GM19328 (cell line): ENCODE measurements around the gene PIP4K2B.

Source experiments
- ATAC-seq: cut with Tn5 transposase; IDR thresholded peaks from one replicate; pipeline ENCODE4 v1.9.1; 2021; ENCODE audit warnings: mild to moderate bottlenecking, moderate library complexity; ENCODE audit not compliant: unreplicated experiment

PIP4K2B gene

DNA sequence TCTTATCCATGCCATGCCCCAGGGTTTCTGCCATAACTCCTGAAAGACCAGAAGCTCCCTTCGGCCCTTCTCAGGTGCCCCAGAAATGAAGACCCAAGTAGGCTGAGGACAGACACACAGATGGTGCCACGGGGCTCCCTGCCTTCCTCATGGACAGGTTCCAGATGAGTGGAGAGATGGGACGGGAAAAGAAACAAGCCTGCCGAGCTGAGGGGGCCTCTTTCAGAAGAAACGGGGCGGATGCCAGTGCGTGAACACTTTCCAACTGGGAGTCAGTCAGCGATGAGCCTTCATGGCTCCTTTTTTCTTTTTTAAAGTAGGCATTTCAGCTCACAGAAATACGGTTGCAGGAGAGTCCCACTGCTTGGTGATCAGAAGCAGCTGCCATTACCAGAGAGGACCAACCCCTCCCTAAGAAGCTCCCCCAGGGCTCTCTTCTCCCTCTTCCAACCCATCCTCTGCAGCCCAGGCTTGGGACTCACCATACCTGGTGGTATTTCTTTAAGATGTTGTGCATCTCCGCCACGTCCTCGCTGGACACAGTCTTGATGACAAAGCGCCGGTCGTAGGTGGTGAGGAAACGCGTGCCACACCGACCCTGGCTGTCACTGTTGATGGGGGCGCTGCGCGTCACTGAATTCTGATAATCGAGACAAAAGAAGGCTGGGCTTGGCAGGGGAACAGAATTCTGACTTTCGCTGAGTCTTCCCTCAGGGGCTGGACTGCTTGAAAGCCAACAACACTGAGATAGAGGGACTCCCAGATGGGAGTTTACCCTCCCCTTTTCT, 19.2 kb downstream of the PIP4K2B start:
- no peak for ATAC-seq

- ATAC-seq: no peak
Measured at GRCh38 chr17:38777641-38778250, 21.6 kb downstream of the PIP4K2B start.

DNA sequence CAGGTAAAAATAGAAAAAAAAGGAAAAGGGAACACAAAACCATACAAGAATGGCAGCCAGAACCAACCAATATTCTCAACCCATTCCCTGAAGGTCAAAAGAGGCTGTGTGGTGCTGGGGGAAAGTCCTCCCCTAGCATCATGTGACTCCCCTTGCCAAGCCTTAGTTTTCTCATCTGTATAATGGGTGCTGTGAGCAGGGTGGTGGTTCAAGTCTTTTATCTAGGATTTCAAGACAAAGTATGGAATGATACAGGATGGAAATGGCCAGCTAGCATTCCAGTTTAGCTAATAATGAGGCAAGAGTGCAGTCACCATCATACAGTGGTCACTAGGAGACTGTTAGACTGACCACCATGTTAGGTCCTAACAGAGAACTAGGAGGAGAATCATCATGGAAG, 26.1 kb downstream of the PIP4K2B start:
- no peak for ATAC-seq

GRCh38 chr17:38768417-38768816, 30.9 kb downstream of the PIP4K2B start:
- ATAC-seq: no peak

- no peak for ATAC-seq
Measured at GRCh38 chr17:38766341-38766740, 33.0 kb downstream of the PIP4K2B start.

- ATAC-seq: no peak
Measured at GRCh38 chr17:38762231-38762630, 37.1 kb downstream of the PIP4K2B start.

DNA sequence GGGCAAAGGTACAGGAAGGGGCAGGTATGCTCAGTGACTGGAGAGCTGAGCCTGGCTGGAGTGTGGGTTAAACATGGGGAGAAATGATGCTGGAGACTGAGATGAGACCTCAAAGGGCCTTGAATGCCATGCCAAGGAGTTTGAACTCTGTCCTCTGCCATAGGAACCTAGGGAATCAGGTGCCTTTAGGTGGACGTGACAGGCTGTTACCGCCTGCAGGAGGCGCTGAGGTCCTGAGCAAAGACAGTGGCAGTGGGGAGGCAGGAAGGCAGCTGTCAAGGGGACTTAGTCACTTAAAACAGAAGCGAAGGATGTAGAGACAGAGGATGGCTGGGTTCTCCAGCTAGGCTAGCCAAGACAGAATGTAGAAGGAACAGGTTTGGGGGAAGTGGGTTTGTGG, 37.7 kb downstream of the PIP4K2B start:
- ATAC-seq: no peak

GRCh38 chr17:38753071-38753506, 46.3 kb downstream of the PIP4K2B start:
- ATAC-seq: no peak

DNA sequence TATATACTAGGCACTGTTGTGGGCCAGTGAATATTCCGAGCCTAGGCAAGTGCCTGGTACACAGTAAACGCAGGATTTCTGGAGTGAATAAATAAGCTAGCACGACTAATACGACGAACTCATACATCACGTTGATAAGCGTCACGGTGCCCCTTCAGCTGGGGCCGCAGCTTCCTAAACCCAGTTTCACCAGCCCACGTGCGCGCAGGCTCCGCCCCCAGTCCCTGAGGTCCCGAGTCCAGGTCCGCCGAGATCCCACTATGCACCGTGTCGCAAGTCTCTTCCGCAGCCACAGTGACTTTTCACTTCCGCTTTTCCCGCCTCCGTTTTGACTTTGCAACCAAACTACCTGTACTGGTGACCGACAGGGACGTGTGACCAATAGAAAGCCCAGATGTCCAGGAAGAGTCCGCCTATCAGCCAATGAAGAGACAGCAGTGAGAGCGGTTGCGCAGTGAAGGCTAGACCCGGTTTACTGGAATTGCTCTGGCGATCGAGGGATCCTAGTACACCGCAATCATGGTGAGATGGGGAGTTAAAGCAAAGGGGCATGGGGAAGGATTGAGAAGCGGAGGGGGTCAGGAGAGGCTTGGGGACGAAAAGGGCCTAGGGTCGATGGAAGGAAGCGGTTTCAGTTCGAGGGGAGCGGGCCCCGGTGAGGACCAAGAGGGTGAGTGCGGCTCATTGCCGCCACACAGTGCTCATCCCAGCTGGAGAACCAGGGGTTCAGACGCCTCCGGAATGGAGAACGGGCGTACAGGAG, 46.9 kb downstream of the PIP4K2B start, which contains the start of gene PSMB3:
TSS of gene PSMB3 (plus strand) at position 434 of the 763 bp plus-strand sequence. CDS start at position 520, 86 bp downstream.
- peak; percentile 85 for ATAC-seq

DNA sequence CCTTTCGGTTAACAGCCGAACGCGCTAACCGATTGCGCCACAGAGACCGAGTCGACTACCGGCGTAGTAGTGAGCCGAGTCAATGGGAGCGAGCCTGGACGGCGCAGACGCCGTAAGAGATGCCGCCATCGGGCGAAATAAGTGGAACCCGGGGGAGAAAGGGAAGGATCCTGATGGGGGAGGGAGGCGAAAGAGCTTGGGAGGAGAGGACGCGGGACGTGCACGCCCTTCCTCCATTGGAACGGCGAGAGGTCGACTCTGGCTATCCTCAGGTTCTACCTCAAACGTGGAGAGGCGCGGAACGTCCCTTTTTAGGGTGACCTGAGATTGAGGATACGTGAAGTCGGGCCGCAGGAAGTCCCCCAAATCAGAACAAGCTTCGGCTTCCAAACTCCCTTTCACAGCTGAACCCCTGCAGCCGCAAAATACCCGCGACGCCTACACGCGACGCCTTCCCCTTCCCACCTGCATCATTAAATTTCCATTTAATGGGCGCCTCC, 47.5 kb downstream of the PIP4K2B start:
- ATAC-seq: peak; percentile 7

GRCh38 chr17:38751144-38751807, 48.1 kb downstream of the PIP4K2B start:
- ATAC-seq: no peak

- ATAC-seq: no peak
Measured at GRCh38 chr17:38750312-38751121, 48.8 kb downstream of the PIP4K2B start.

DNA sequence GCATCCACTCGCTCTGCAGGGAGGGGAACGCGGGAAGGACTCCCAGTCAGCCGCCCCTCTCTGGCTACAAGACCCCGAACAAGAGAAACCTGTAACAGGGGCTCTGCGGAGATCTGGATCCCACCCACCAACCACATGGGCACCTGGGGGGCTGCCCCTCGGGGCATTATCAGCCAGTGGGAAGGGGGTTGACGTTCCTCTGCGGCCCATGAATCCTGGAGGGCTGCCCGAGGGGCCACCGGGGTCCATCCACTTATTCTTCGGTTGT, 49.4 kb downstream of the PIP4K2B start:
- ATAC-seq: no peak

DNA sequence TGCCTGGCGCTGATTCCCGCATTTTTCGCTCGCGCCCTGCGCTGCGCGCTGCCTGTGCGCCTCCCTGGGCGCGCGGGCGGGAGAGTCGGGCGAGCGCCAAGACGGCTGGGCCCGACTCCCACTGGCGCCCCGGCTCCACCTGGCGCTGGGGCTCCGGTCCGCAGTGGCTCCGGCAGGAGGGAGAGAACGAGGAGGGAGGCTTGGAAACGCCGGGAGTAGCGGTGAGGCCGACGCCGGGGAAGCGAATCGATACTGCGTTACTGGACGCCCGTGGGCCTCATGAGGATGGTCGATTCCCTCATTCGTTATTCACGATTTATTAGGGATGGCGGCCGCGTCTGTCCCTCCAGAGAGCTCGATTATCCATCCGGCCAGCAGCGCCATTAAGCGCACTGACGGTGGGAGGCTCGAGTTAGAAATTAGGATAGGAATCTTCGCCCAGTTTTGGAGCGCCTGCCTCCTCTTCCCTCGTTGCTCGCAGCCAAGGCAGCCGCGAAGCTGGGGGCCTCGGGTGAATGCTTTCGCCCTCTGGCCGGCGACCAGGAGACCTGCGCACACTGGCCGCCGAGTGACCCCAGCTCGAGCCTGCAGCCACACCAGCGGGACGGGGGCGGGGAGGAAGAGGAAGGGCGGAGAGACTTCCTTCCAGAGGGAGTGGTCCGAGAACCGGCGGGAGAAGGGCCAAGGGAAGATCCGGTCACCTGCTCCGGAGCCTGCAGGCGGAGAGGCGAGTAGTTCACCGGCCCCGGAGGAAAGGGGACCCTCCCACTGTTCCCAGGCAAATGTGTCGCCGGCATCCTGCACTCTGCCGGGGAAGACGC, 49.9 kb downstream of the PIP4K2B start:
- no peak for ATAC-seq

DNA sequence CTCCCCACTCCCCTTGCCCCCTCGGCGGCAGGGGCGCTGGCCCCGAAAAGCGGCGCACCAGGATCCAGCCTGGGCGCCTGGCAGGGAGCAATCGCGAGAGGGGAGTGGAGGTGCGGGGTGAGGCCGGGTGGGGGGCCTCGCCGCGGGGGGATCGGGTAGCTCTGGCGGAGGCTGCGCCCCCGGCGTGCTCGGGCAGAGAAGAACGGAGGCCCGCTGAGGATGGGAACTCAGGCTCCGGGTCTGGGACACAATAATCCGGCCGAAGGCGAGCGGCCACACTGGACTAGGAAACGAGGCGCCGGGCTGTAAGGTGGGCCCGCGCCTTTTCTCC, 50.5 kb downstream of the PIP4K2B start:
- no peak for ATAC-seq

DNA sequence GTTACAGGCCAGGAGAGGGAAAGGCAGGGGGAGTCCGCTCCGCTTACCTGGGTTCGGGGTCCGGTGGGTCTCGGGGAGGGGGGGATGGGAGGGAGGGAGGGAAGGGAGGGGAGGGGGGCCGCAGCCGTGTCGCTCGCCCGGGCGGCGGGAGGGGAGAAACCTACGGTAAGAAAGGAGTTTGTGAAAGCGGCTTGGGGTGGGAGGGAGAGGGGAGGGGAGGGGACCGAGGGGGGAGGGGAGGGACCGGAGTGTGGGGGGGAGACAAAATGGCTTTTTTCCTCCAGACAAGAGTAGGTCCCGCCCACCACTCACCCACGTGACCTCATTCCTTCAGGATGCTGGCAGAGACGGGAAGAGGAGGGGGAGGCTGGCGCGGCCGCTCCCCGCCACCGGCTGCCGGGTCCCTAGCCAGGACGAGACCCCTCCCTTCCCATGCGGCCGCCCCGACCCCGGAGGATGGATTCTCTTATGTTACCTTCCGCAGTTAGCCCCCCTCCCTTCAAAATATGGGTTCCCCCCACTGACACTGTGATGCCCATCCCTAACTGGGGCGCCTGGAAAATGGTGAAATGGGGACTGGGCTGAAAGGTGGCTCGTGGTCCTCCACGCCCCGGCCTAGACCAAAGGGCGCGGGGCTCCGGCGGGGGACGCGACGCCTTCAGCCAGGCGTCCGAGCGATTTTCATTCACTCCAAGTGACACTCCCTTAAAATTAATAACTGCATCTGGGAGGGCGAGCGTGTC, 51.0 kb downstream of the PIP4K2B start, which contains the start of gene PCGF2:
TSS of gene PCGF2 (minus strand) at position 188 of the 743 bp plus-strand sequence. CDS start 7,934 bp downstream, outside the sequence.
- no peak for ATAC-seq

- ATAC-seq: no peak
Measured at GRCh38 chr17:38747463-38748148, 51.8 kb downstream of the PIP4K2B start.

- no peak for ATAC-seq
Measured at GRCh38 chr17:38746849-38747462, 52.4 kb downstream of the PIP4K2B start.
